ENCODE data around the gene GLRX. TPM values are rescaled to one million over a fixed set of nuclear protein-coding genes. Genes with fewer than 3 reads are reported as not detected.
"Not testable (repeated sequence)": the region's sequence is repeated elsewhere in the genome, so short reads cannot be mapped to it uniquely, and the experiment has no call there.

GLRX gene
- total RNA-seq, 1 experiment from 2014 or later, result 41.6 TPM

DNA sequence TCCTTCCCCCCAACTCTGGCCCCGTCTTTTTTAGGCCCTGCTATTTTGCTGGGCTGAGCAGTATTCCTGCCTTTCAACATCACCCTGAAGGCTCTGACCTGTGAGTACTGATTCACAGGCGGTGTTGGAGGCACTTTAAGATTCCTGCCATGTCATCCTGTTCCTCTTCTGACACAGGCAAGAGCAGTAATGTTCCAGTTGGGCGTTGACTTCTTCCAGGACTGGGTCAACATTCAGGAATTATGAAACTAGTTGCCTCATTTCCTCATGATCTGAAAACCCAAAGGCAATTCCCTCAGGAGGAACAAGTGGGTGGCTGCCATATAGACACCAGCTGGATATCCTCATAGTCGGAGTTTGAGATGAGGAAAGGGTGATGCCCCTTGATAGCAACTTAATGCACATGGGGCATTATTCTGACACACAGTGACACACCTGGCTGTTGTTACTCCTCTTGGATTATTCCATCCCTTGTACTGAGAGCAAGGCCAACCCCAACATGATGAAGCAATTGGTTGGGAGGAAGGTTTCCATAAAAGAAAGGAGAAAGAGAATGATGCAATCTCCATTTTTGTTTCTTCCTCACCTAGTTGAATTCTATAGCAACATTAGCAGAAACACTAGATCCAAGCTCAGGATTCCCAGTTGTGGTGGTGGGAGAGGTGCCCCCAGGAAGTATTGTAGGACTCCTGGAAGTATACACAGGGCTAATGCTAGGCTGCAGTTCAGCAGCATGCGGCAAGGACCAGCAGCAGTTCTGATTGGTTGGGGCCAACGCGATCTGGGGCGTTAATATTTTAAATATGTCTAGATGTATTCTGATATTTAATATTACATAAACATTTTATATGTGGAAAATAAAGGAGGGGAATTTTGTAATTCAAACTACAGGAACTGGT, 19.6 kb upstream of the GLRX start:
- DNase-seq, result no peak
- no peak overlapping the region for H3K4me3 ChIP-seq (ENCODE audit: insufficient read depth, low read depth, low read length)

DNA sequence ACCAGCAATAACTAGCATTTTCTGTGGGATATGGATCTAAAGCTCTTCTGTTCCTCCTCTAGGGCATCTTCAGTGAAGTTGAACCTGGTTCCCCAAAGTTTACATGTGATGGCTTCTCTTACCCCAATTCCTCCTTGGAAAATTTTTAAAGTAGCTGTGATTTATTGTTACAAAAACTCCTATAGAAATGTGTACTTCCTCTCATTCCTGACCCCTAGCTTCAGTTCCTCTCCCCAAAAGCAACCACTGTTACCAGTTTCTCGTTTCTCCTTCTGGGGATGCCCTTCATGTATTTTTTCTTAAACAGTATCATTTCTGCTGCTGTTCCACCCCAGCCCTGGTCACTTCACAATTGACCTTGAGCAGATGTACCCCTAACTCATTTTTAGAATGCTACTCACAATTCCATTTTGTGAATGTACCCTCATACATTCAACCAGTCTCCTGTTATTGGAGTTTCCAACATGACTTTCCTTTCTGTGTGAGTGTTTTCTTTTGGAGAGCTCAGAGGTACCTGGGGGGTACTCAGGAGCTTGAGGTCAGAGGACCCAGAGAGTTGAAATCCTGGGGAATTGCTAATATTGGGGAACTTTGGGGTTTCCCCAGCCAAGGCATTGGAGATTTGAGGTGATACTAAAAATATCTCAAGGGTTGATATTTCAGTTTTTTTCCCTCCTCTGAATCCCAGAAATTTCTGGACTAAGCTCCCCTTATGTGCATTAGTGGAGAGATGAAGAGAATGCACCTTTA, 18.6 kb upstream of the GLRX start:
- no peak for DNase-seq
- no peaks in the 10 kb centered on the region for H3K27me3 ChIP-seq (ENCODE audit: control insufficient read depth, insufficient read depth, low read length)
- no peaks in the 10 kb centered on the region for H3K36me3 ChIP-seq (replicated peaks; ENCODE audit: control insufficient read depth, insufficient read depth, low read length)
- no peak overlapping the region for H3K4me3 ChIP-seq (ENCODE audit: insufficient read depth, low read depth, low read length)

More for the DNA sequence above, 19.6 kb upstream of the GLRX start:
- Histone ChIP-seq H3K27me3 (ENCODE audit: control insufficient read depth, insufficient read depth, low read length) (no peaks in the 10 kb centered on the region), H3K36me3 (replicated peaks; ENCODE audit: control insufficient read depth, insufficient read depth, low read length) (no peaks in the 10 kb centered on the region)

GRCh38 chr5:95839658-95840057, 17.1 kb upstream of the GLRX start:
- no peak for DNase-seq
- H3K27me3 ChIP-seq (ENCODE audit: control insufficient read depth, insufficient read depth, low read length), result no peaks in the 10 kb centered on the region
- H3K4me3 ChIP-seq (ENCODE audit: insufficient read depth, low read depth, low read length), result no peak overlapping the region
- no peaks in the 10 kb centered on the region for H3K36me3 ChIP-seq (replicated peaks; ENCODE audit: control insufficient read depth, insufficient read depth, low read length)

DNA sequence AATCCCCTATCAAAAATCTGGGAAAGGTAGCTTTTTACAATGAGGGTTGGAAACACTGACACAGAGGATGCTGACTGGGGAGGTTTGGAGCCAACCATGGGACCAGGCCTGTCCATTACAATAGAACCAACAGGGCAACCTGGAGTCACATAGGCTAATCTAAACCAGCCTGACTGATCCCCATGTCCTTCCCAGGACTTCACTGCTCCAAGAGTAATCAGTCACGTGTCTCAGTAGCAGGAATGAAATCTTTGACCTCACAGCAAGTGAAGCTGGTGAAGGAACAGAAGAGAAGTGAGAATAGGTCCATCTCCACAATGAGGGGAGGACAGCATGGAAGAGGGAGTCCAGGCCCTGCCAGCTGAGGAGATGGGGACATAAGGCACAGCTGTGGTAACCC, 16.0 kb upstream of the GLRX start:
- DNase-seq, result no peak
- no peaks in the 10 kb centered on the region for H3K27me3 ChIP-seq (ENCODE audit: control insufficient read depth, insufficient read depth, low read length)
- no peaks in the 10 kb centered on the region for H3K36me3 ChIP-seq (replicated peaks; ENCODE audit: control insufficient read depth, insufficient read depth, low read length)
- no peak overlapping the region for H3K4me3 ChIP-seq (ENCODE audit: insufficient read depth, low read depth, low read length)

GRCh38 chr5:95838001-95838520, 15.5 kb upstream of the GLRX start:
- no peak for DNase-seq
- H3K27me3 ChIP-seq (ENCODE audit: control insufficient read depth, insufficient read depth, low read length), result no peaks in the 10 kb centered on the region
- no peaks in the 10 kb centered on the region for H3K36me3 ChIP-seq (replicated peaks; ENCODE audit: control insufficient read depth, insufficient read depth, low read length)
- H3K4me3 ChIP-seq (ENCODE audit: insufficient read depth, low read depth, low read length), result no peak overlapping the region

GRCh38 chr5:95837492-95837891, 15.0 kb upstream of the GLRX start:
- Histone ChIP-seq H3K4me3 (ENCODE audit: insufficient read depth, low read depth, low read length) (no peak overlapping the region), H3K36me3 (replicated peaks; ENCODE audit: control insufficient read depth, insufficient read depth, low read length) (no peaks in the 10 kb centered on the region), H3K27me3 (ENCODE audit: control insufficient read depth, insufficient read depth, low read length) (no peaks in the 10 kb centered on the region)

DNA sequence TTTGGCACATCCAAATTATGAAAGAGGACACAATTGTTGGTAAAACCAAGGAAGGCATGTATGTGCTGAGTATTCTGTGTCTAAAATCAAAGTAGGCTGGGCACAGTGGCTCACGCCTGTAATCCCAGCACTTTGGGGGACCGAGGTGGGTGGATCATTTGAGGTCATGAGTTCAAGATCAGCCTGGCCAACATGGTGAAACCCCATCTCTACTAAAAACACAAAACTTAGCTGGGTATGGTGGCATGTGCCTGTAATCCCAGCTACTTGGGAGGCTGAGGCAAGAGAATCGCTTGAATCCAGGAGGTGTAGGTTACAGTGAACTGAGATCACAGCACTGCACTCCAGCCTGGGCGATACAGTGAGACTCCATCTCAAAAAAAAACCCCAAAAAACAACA, 14.4 kb upstream of the GLRX start:
- H3K36me3 ChIP-seq (replicated peaks; ENCODE audit: control insufficient read depth, insufficient read depth, low read length); H3K4me3 ChIP-seq (ENCODE audit: insufficient read depth, low read depth, low read length); DNase-seq; H3K27me3 ChIP-seq (ENCODE audit: control insufficient read depth, insufficient read depth, low read length): not testable (repeated sequence)

More at GRCh38 chr5:95837492-95837891, 15.0 kb upstream of the GLRX start:
- DNase-seq, result no peak

DNA sequence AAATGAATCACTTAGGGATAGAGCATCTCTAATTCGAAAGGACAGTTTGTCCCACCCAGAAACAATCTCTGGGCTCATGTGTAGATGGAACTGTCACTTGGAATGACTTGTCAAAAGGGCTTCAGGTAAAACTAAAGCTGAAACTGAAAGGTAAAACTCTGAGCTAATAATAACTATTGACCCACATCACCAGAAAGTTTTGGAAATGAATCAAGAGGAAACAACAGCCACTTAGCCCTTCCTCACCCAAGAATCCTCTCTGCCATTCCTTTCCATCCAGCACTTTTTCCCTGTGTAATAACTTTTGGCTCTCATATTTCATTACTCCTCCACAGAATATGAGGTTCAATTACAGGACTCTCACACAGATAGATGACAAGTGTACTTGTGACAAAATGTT, 14.0 kb upstream of the GLRX start:
- Histone ChIP-seq H3K36me3 (replicated peaks; ENCODE audit: control insufficient read depth, insufficient read depth, low read length) (no peaks in the 10 kb centered on the region), H3K27me3 (ENCODE audit: control insufficient read depth, insufficient read depth, low read length) (no peaks in the 10 kb centered on the region), H3K4me3 (ENCODE audit: insufficient read depth, low read depth, low read length) (no peak overlapping the region)
- no peak for DNase-seq

DNA sequence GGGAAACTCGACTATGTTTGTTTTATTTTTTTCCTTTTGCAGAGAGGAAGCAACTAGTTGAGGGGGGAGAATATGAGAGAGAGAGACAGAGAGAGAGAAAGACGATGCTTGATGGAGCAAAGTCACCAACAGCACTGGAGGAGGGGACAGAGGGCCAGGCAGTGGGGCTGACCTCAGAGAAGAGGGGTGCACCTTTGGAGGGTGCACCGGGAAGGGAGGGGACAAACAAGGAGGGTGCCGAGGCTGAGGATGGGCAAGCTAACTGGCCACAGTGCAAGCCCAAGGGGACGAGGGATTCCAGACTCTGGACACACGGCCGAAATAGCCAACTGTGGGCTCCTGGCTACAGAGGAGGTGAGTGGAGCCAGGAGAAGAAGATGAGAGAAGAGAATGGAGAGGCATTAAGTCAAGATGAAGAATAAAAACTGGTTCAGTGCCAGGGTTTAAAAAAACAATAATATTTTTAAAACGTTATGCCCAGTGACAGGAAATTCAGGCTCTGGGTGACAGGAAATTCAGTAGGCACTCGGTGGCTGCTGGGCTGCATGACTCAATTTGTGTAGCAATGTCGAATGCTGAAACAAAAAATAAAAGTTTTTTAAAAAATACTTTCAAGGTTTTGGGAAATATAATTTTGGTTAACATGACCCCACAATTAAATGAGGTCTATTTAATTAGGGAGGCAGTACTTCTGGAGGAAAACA, 13.3 kb upstream of the GLRX start:
- H3K36me3 ChIP-seq (replicated peaks; ENCODE audit: control insufficient read depth, insufficient read depth, low read length), result no peaks in the 10 kb centered on the region
- no peak overlapping the region for H3K4me3 ChIP-seq (ENCODE audit: insufficient read depth, low read depth, low read length)
- no peak for DNase-seq
- no peaks in the 10 kb centered on the region for H3K27me3 ChIP-seq (ENCODE audit: control insufficient read depth, insufficient read depth, low read length)

- H3K36me3 ChIP-seq (replicated peaks; ENCODE audit: control insufficient read depth, insufficient read depth, low read length), result no peaks in the 10 kb centered on the region
- DNase-seq, result no peak
- H3K4me3 ChIP-seq (ENCODE audit: insufficient read depth, low read depth, low read length), result no peak overlapping the region
- H3K27me3 ChIP-seq (ENCODE audit: control insufficient read depth, insufficient read depth, low read length), result no peaks in the 10 kb centered on the region
These were observed 10.1 kb upstream of the GLRX start for GRCh38 chr5:95832664-95833063.

- Histone ChIP-seq H3K36me3 (replicated peaks; ENCODE audit: control insufficient read depth, insufficient read depth, low read length) (no peaks in the 10 kb centered on the region), H3K4me3 (ENCODE audit: insufficient read depth, low read depth, low read length) (no peak overlapping the region), H3K27me3 (ENCODE audit: control insufficient read depth, insufficient read depth, low read length) (no peaks in the 10 kb centered on the region)
- DNase-seq, result no peak
These were observed 7.7 kb upstream of the GLRX start for GRCh38 chr5:95830226-95830625.

DNA sequence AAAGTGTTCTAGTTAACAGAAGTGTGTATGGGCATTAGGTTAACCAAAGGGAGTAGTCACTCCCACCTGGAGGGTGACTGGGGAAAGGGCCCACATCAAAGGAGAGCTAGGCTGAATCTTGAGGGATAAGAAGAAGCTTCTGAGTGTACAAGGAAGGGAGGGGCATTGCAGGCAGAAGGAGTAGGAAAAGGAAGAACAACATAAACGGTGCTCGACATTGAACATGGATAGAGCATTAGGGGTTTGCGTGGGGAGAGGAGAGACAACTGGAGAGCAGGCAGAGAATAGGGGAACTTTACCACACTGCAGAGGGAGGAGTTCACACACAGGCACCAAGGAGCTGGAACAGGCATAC, 5.3 kb upstream of the GLRX start:
- no peaks in the 10 kb centered on the region for H3K27me3 ChIP-seq (ENCODE audit: control insufficient read depth, insufficient read depth, low read length)
- H3K4me3 ChIP-seq (ENCODE audit: insufficient read depth, low read depth, low read length), result no peak overlapping the region
- H3K36me3 ChIP-seq (replicated peaks; ENCODE audit: control insufficient read depth, insufficient read depth, low read length), result no peaks in the 10 kb centered on the region
- DNase-seq, result no peak

- Histone ChIP-seq H3K4me3 (ENCODE audit: insufficient read depth, low read depth, low read length) (no peak overlapping the region), H3K27me3 (ENCODE audit: control insufficient read depth, insufficient read depth, low read length) (no peaks in the 10 kb centered on the region), H3K36me3 (replicated peaks; ENCODE audit: control insufficient read depth, insufficient read depth, low read length) (no peaks in the 10 kb centered on the region)
- DNase-seq, result no peak
These were observed 4.7 kb upstream of the GLRX start for GRCh38 chr5:95826949-95827891.

DNA sequence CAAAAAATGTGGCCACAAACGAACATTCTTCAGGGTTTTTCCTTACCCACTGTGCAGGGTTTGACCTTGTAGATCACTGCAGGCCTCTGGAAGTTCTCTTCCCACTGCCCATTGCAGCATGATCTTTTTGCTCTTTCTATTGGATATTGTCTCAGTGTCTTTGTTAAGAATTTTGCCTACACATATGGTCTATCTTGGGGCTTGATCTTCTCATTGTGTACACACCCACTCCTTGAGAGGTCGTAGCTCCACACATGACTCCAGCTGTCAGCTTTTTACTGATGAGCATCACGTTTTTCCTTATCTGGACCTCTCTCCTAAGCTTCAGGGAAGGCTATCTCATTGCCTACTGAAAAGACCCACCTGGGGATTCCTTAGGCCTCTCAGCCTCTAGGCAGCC, 3.0 kb upstream of the GLRX start:
- DNase-seq, result no peak

More for the DNA sequence above, 3.0 kb upstream of the GLRX start:
- H3K27me3 ChIP-seq (ENCODE audit: control insufficient read depth, insufficient read depth, low read length), result no peaks in the 10 kb centered on the region
- no peak overlapping the region for H3K4me3 ChIP-seq (ENCODE audit: insufficient read depth, low read depth, low read length)
- H3K36me3 ChIP-seq (replicated peaks; ENCODE audit: control insufficient read depth, insufficient read depth, low read length), result no peaks in the 10 kb centered on the region

Data from H7 (cell line).